ENCODE measurements around the gene MTFP1.
"Not testable (repeated sequence)": the region's sequence is repeated elsewhere in the genome, so short reads cannot be mapped to it uniquely, and the experiment has no call there.

MTFP1 gene

GRCh38 chr22:30425616-30426387 lies at the start of gene MTFP1:
Gene MTFP1, plus strand, starts transcription at chr22:30425768. Its CDS starts 112 bp downstream, at chr22:30425880.
- DNase-seq (ENCODE audit: low spot score), result peak; percentile 88

GRCh38 chr22:30380011-30380410 lies 45.6 kb upstream of the MTFP1 start:
- no peak for DNase-seq (ENCODE audit: low spot score)

- DNase-seq (ENCODE audit: low spot score), result no peak
Measured at GRCh38 chr22:30381264-30381663, 44.3 kb upstream of the MTFP1 start.

- no peak for DNase-seq (ENCODE audit: low spot score)
Measured at GRCh38 chr22:30382340-30382739, 43.2 kb upstream of the MTFP1 start.

GRCh38 chr22:30383061-30383460 lies 42.5 kb upstream of the MTFP1 start:
- DNase-seq (ENCODE audit: low spot score), result no peak

GRCh38 chr22:30385942-30386341 lies 39.6 kb upstream of the MTFP1 start:
- no peak for DNase-seq (ENCODE audit: low spot score)

- DNase-seq (ENCODE audit: low spot score), result no peak
Measured at GRCh38 chr22:30386608-30386959, 39.0 kb upstream of the MTFP1 start.

- peak; percentile 98 for DNase-seq (ENCODE audit: low spot score)
Measured at GRCh38 chr22:30386960-30387827, 38.4 kb upstream of the MTFP1 start, which contains the start of gene RNF215. Gene RNF215, minus strand, starts transcription at chr22:30387411. Its CDS starts 98 bp downstream, at chr22:30387313.

- peak; percentile 63 for DNase-seq (ENCODE audit: low spot score)
Measured at GRCh38 chr22:30390974-30391691, 34.4 kb upstream of the MTFP1 start.

GRCh38 chr22:30392661-30393321 lies 32.8 kb upstream of the MTFP1 start:
- DNase-seq (ENCODE audit: low spot score), result no peak

- no peak for DNase-seq (ENCODE audit: low spot score)
Measured at GRCh38 chr22:30393322-30393680, 32.3 kb upstream of the MTFP1 start.

- DNase-seq (ENCODE audit: low spot score), result no peak
Measured at GRCh38 chr22:30393885-30394284, 31.7 kb upstream of the MTFP1 start.

- peak; percentile 80 for DNase-seq (ENCODE audit: low spot score)
Measured at GRCh38 chr22:30396871-30397655, 28.5 kb upstream of the MTFP1 start, which contains the start of gene SEC14L2. Gene SEC14L2, plus strand, starts transcription at chr22:30397018. Its CDS starts 99 bp downstream, at chr22:30397117.

GRCh38 chr22:30397656-30398635 lies 27.6 kb upstream of the MTFP1 start:
- DNase-seq (ENCODE audit: low spot score), result no peak

GRCh38 chr22:30398685-30399680 lies 26.6 kb upstream of the MTFP1 start:
- DNase-seq (ENCODE audit: low spot score), result no peak

- no peak for DNase-seq (ENCODE audit: low spot score)
Measured at GRCh38 chr22:30399718-30400117, 25.9 kb upstream of the MTFP1 start.

GRCh38 chr22:30400159-30400558 lies 25.4 kb upstream of the MTFP1 start:
- DNase-seq (ENCODE audit: low spot score), result no peak

GRCh38 chr22:30401024-30401423 lies 24.5 kb upstream of the MTFP1 start:
- DNase-seq (ENCODE audit: low spot score), result not testable (repeated sequence)
